ENCODE results near the gene NDUFAF2.

- TF ChIP-seq CTCF (IDR thresholded peaks at IDR 0.05; ENCODE audit: poor library complexity) = no peak
- TF ChIP-seq EZH2 (IDR thresholded peaks at IDR 0.05; ENCODE audit: borderline replicate concordance) = no peak
Observed at GRCh38 chr5:60972231-60972630, 27.2 kb downstream of the NDUFAF2 start.
